ENCODE measurements around the gene VAV3.

- TF ChIP-seq EZH2phosphoT487 (IDR thresholded peaks at IDR 0.05; ENCODE audit: insufficient read depth, low read depth) (no peak), EZH2 (IDR thresholded peaks at IDR 0.05; ENCODE audit: insufficient read depth, poor library complexity, severe bottlenecking) (no peak)
Measured at GRCh38 chr1:107541412-107541811, 423.6 kb downstream of the VAV3 start.
